Right atrium auricular region (tissue), 2 donors: ENCODE measurements around the gene BICRA. TPM values are rescaled to one million over a fixed set of nuclear protein-coding genes. Genes with fewer than 3 reads are reported as not detected.
"Not testable (repeated sequence)": the region's sequence is repeated elsewhere in the genome, so short reads cannot be mapped to it uniquely, and the experiment has no call there.

Source experiments
- DNase-seq: peaks from one replicate; pipeline ENCODE4 v3.0.0-alpha.2; 2019; ENCODE audit warnings: low spot score
- H3K27ac ChIP-seq, 2 donors: fragments of 200-600 bp; sonication (generic); 1 replicate in 1 of 2; 2 replicates in 1 of 2; pipeline ENCODE4 v1.5.1; 2016 to 2019
- H3K27me3 ChIP-seq, 2 donors: fragments of 200-600 bp; sonication (generic); one replicate each; pipeline versions ENCODE4 v1.5.1 to v1.6.0; 2017 to 2019
- H3K36me3 ChIP-seq: fragments of 200-600 bp; sonication (generic); one replicate; pipeline ENCODE4 v1.5.1; 2016
- H3K4me1 ChIP-seq, 2 donors: fragments of 200-600 bp; sonication (generic); one replicate each; pipeline versions ENCODE4 v1.5.1 to v1.6.0; 2017 to 2019
- H3K4me3 ChIP-seq, 2 donors: fragments of 200-600 bp; sonication (generic); 1 replicate in 1 of 2; 2 replicates in 1 of 2; pipeline ENCODE4 v1.5.1; 2017 to 2019; ENCODE audit warnings: mild to moderate bottlenecking in 1 of 2, moderate library complexity in 1 of 2
- H3K9me3 ChIP-seq, 2 donors: fragments of 200-600 bp; sonication (generic); one replicate each; pipeline ENCODE4 v1.5.1; 2019
- CTCF ChIP-seq, 2 donors: fragments of 200-600 bp; sonication (generic); IDR thresholded peaks; one replicate each; pipeline ENCODE4 v1.5.1; 2019; ENCODE audit warnings: antibody characterized with exemption in 2 of 2
- total RNA-seq, 2 donors: library from RNA; depleted of rRNA; stranded (reverse); fragments of >200 nt; gene quantifications; one replicate each; pipeline ENCODE4 v1.1.0, GENCODE V29; 2016

Gene BICRA
- total RNA-seq, 2 donors from 2014 or later, result 7.0 to 12.6 TPM

- H3K4me1 ChIP-seq, result peaks cover 0 to 45% of the 10 kb centered on the region in 2 donors
- H3K27ac ChIP-seq, result peak overlapping the region; percentile 94 to 98
- TF ChIP-seq CTCF (IDR thresholded peaks at IDR 0.05), result no peak
- no peak for DNase-seq
- H3K36me3 ChIP-seq, result peaks cover 38% of the 10 kb centered on the region
- no peaks in the 10 kb centered on the region for H3K27me3 ChIP-seq
- H3K9me3 ChIP-seq, result no peaks in the 10 kb centered on the region
- H3K4me3 ChIP-seq, result peak overlapping the region in 1 of 2 donors; percentile 43
Measured at GRCh38 chr19:47742634-47743033, 133.7 kb downstream of the BICRA start.

- Histone ChIP-seq H3K9me3 (no peaks in the 10 kb centered on the region), H3K36me3 (peaks cover 44% of the 10 kb centered on the region), H3K4me1 (peaks cover 0 to 45% of the 10 kb centered on the region in 2 donors), H3K27me3 (no peaks in the 10 kb centered on the region), H3K27ac (peak within 1 kb of the TSS; percentile 97 to 98), H3K4me3 (peak within 1 kb of the TSS; percentile 75 to 76)
- peak; percentile 99 for DNase-seq
- peak in 1 of 2 donors; percentile 25 for TF ChIP-seq CTCF (IDR thresholded peaks at IDR 0.05)
Measured at GRCh38 chr19:47745010-47745901, 136.3 kb downstream of the BICRA start, which contains the start of gene NOP53. Gene NOP53, plus strand, starts transcription at chr19:47745546. Its CDS starts 14 bp downstream, at chr19:47745560.

GRCh38 chr19:47746129-47746528, 137.2 kb downstream of the BICRA start:
- Histone ChIP-seq H3K27ac (peak overlapping the region in 1 of 2 donors; percentile 97), H3K4me1 (peaks cover 0 to 45% of the 10 kb centered on the region in 2 donors), H3K4me3 (peak overlapping the region; percentile 75 to 76), H3K36me3 (peaks cover 47% of the 10 kb centered on the region)
- H3K9me3 ChIP-seq, DNase-seq, H3K27me3 ChIP-seq: not testable (repeated sequence)

GRCh38 chr19:47749326-47749725, 140.4 kb downstream of the BICRA start:
- DNase-seq, result no peak
- Histone ChIP-seq H3K4me3 (no peak overlapping the region), H3K36me3 (peaks cover 71% of the 10 kb centered on the region), H3K27ac (no peak overlapping the region), H3K9me3 (no peaks in the 10 kb centered on the region), H3K4me1 (peaks cover 0 to 20% of the 10 kb centered on the region in 2 donors), H3K27me3 (no peaks in the 10 kb centered on the region)
- no peak for TF ChIP-seq CTCF (IDR thresholded peaks at IDR 0.05)

GRCh38 chr19:47750752-47751151, 141.8 kb downstream of the BICRA start:
- Histone ChIP-seq H3K4me1 (peaks cover 0 to 12% of the 10 kb centered on the region in 2 donors), H3K27me3 (no peaks in the 10 kb centered on the region), H3K9me3 (no peaks in the 10 kb centered on the region), H3K27ac (no peak overlapping the region), H3K4me3 (no peak overlapping the region), H3K36me3 (peaks cover 85% of the 10 kb centered on the region)
- DNase-seq, result no peak
- no peak for TF ChIP-seq CTCF (IDR thresholded peaks at IDR 0.05)

- Histone ChIP-seq H3K4me1 (peaks cover 0 to 6% of the 10 kb centered on the region in 2 donors), H3K36me3 (peaks cover 98% of the 10 kb centered on the region), H3K27me3 (no peaks in the 10 kb centered on the region), H3K9me3 (no peaks in the 10 kb centered on the region), H3K4me3 (no peak overlapping the region), H3K27ac (no peak overlapping the region)
- no peak for TF ChIP-seq CTCF (IDR thresholded peaks at IDR 0.05)
- no peak for DNase-seq
Measured at GRCh38 chr19:47752440-47753211, 143.7 kb downstream of the BICRA start.
